BJ (cell line): Measurements from ENCODE around the gene COL6A3. TPM values are rescaled to one million over a fixed set of nuclear protein-coding genes. Genes with fewer than 3 reads are reported as not detected.

ENCODE experiments used
- CTCF ChIA-PET: fragments of 350-600 bp; formaldehyde crosslinking; extraction: SDS; loops from one replicate; lab custom pipeline; 2021; ENCODE audit warnings: antibody characterized with exemption, inconsistent platforms; lab: Yijun Ruan, JAX
- POLR2A ChIA-PET: fragments of 300-600 bp; sonication (Branson Sonifier 250); formaldehyde crosslinking; extraction: SDS; loops from one replicate; lab custom pipeline; 2021; ENCODE audit warnings: antibody characterized with exemption; lab: Charles Lee
- DNase-seq: peaks from one replicate; pipeline ENCODE4 v3.0.0-alpha.2; 2011; ENCODE audit warnings: low read depth
- H3K27me3 ChIP-seq: 2 replicates; pipeline ENCODE4 v1.6.0; 2011; ENCODE audit warnings: low read length; ENCODE audit not compliant: control insufficient read depth, insufficient read depth
- H3K36me3 ChIP-seq: 2 replicates; pipeline ENCODE4 v1.5.1; 2011; ENCODE audit warnings: low read length; ENCODE audit not compliant: control insufficient read depth, insufficient read depth
- H3K4me3 ChIP-seq: 2 replicates; pipeline ENCODE4 v1.5.1; 2011; ENCODE audit warnings: low read depth, mild to moderate bottlenecking, control low read depth, low read length
- CTCF ChIP-seq: IDR thresholded peaks from 2 replicates; pipeline ENCODE4 v1.5.1; 2011; ENCODE audit warnings: low read depth, mild to moderate bottlenecking, control low read depth, inconsistent platforms, low read length, moderate library complexity; ENCODE audit not compliant: insufficient read depth
- polyA plus RNA-seq: library from polyadenylated mRNA; depleted of rRNA; stranded (reverse); fragments of >200 nt; gene quantifications from 2 replicates; pipeline ENCODE4 v1.2.3, GENCODE V29; 2011

The COL6A3 gene
- polyA plus RNA-seq, 1 experiment, result 695 TPM

- Histone ChIP-seq H3K4me3 (no peak overlapping the region), H3K36me3 (peaks cover 13% of the 10 kb centered on the region), H3K27me3 (no peaks in the 10 kb centered on the region)
- DNase-seq, result no peak
- CTCF ChIA-PET, result interaction anchor here (0.7 to 2.4 kb wide), 4 partner anchors 69 to 284 kb away, joined by 3 to 6 read pairs (median 4); no protein-coding TSS in a partner anchor
- no peak for TF ChIP-seq CTCF
- POLR2A ChIA-PET, result interaction anchor here (0.8 kb wide), 1 partner anchor 241 kb away, joined by 23 read pairs; no protein-coding TSS in a partner anchor
Measured at GRCh38 chr2:237406371-237406895, 7.5 kb downstream of the COL6A3 start.

GRCh38 chr2:237405605-237406004 lies 8.4 kb downstream of the COL6A3 start:
- Histone ChIP-seq H3K36me3 (peaks cover 10% of the 10 kb centered on the region), H3K4me3 (no peak overlapping the region), H3K27me3 (no peaks in the 10 kb centered on the region)
- DNase-seq, result no peak
- ChIA-PET POLR2A (no interaction called here), CTCF (interaction anchor here (0.9 to 2.4 kb wide), 3 partner anchors 240 to 283 kb away, joined by 3 to 6 read pairs (median 6); no protein-coding TSS in a partner anchor)
- TF ChIP-seq CTCF, result no peak

GRCh38 chr2:237405006-237405559 lies 8.9 kb downstream of the COL6A3 start:
- TF ChIP-seq CTCF, result no peak
- no peak for DNase-seq
- Histone ChIP-seq H3K4me3 (no peak overlapping the region), H3K27me3 (no peaks in the 10 kb centered on the region), H3K36me3 (peaks cover 10% of the 10 kb centered on the region)
- ChIA-PET POLR2A (no interaction called here), CTCF (interaction anchor here (0.9 to 2.4 kb wide), 3 partner anchors 240 to 283 kb away, joined by 3 to 6 read pairs (median 6); no protein-coding TSS in a partner anchor)

- Histone ChIP-seq H3K4me3 (no peak overlapping the region), H3K27me3 (no peaks in the 10 kb centered on the region), H3K36me3 (peaks cover 11% of the 10 kb centered on the region)
- ChIA-PET CTCF (interaction anchor here (0.9 to 2.7 kb wide), 4 partner anchors 17 to 282 kb away, joined by 4 to 7 read pairs (median 5); no protein-coding TSS in a partner anchor), POLR2A (no interaction called here)
- TF ChIP-seq CTCF, result no peak
- no peak for DNase-seq
Measured at GRCh38 chr2:237404413-237404812, 9.6 kb downstream of the COL6A3 start.

- no peaks in the 10 kb centered on the region for H3K27me3 ChIP-seq
- no peak for DNase-seq
- H3K36me3 ChIP-seq, result peaks cover 11% of the 10 kb centered on the region
- ChIA-PET CTCF (interaction anchor here (0.8 to 2.7 kb wide), 8 partner anchors 12 to 281 kb away, joined by 3 to 7 read pairs (median 4); no protein-coding TSS in a partner anchor), POLR2A (interaction anchor here (0.7 to 1.1 kb wide), 2 partner anchors 11 to 149 kb away, joined by 3 read pairs; partner anchors contain the start of gene COL6A3)
- no peak overlapping the region for H3K4me3 ChIP-seq
- TF ChIP-seq CTCF, result no peak
Measured at GRCh38 chr2:237403024-237403882, 10.7 kb downstream of the COL6A3 start.
